Fibroblast of skin of back (primary cell): ENCODE measurements around the gene MTG2.
"Not testable (repeated sequence)": the region's sequence is repeated elsewhere in the genome, so short reads cannot be mapped to it uniquely, and the experiment has no call there.

ENCODE experiments used
- DNase-seq: peaks from one replicate; pipeline ENCODE4 v3.0.0-alpha.2; 2013

MTG2 gene

GRCh38 chr20:62145688-62146018 is 37.2 kb upstream of the MTG2 start:
- no peak for DNase-seq

- no peak for DNase-seq
These were observed 36.6 kb upstream of the MTG2 start for GRCh38 chr20:62146019-62146755.

GRCh38 chr20:62147125-62147524 is 35.7 kb upstream of the MTG2 start:
- DNase-seq = no peak

GRCh38 chr20:62147528-62147927 is 35.3 kb upstream of the MTG2 start:
- no peak for DNase-seq

GRCh38 chr20:62148383-62148782 is 34.4 kb upstream of the MTG2 start:
- DNase-seq = not testable (repeated sequence)

GRCh38 chr20:62148908-62149314 is 33.9 kb upstream of the MTG2 start:
- no peak for DNase-seq

GRCh38 chr20:62149532-62150309 is 33.1 kb upstream of the MTG2 start:
- peak; percentile 64 for DNase-seq

- no peak for DNase-seq
These were observed 32.6 kb upstream of the MTG2 start for GRCh38 chr20:62150310-62150575.

GRCh38 chr20:62151225-62151624 is 31.6 kb upstream of the MTG2 start:
- no peak for DNase-seq

- no peak for DNase-seq
These were observed 30.9 kb upstream of the MTG2 start for GRCh38 chr20:62151835-62152364.

- no peak for DNase-seq
These were observed 27.2 kb upstream of the MTG2 start for GRCh38 chr20:62155428-62156253.

- no peak for DNase-seq
These were observed 26.6 kb upstream of the MTG2 start for GRCh38 chr20:62156254-62156556.

GRCh38 chr20:62156592-62157386 is 26.0 kb upstream of the MTG2 start:
- peak; percentile 57 for DNase-seq

- no peak for DNase-seq
These were observed 25.3 kb upstream of the MTG2 start for GRCh38 chr20:62157387-62158087.

GRCh38 chr20:62158088-62158400 is 24.8 kb upstream of the MTG2 start:
- DNase-seq = no peak

GRCh38 chr20:62158541-62158940 is 24.3 kb upstream of the MTG2 start:
- DNase-seq = no peak

- no peak for DNase-seq
These were observed 23.8 kb upstream of the MTG2 start for GRCh38 chr20:62159052-62159451.

- no peak for DNase-seq
These were observed 23.0 kb upstream of the MTG2 start for GRCh38 chr20:62159839-62160238.

GRCh38 chr20:62160253-62160652 is 22.6 kb upstream of the MTG2 start:
- no peak for DNase-seq

GRCh38 chr20:62160876-62161275 is 22.0 kb upstream of the MTG2 start:
- DNase-seq = no peak

- DNase-seq = no peak
These were observed 21.5 kb upstream of the MTG2 start for GRCh38 chr20:62161347-62161746.

- no peak for DNase-seq
These were observed 19.9 kb upstream of the MTG2 start for GRCh38 chr20:62162765-62163484.
